ENCODE results near the gene GNAZ.

GRCh38 chr22:23090457-23090835 is 20.1 kb downstream of the GNAZ start:
- TF ChIP-seq TAF1 (IDR thresholded peaks at IDR 0.05; ENCODE audit: low read depth) (no peak), REST (IDR thresholded peaks at IDR 0.05; ENCODE audit: low read depth) (no peak)

Measured in Ishikawa (cell line).